Measurements from ENCODE around the gene DFFA.
"Not testable (repeated sequence)": the region's sequence is repeated elsewhere in the genome, so short reads cannot be mapped to it uniquely, and the experiment has no call there.

DFFA gene

GRCh38 chr1:10504249-10504648 lies 31.9 kb upstream of the DFFA start:
- DNase-seq (ENCODE audit: low spot score) = no peak

- no peak for DNase-seq (ENCODE audit: low spot score)
Observed at GRCh38 chr1:10502206-10502605, 29.9 kb upstream of the DFFA start.

- no peak for DNase-seq (ENCODE audit: low spot score)
Observed at GRCh38 chr1:10498231-10498630, 25.9 kb upstream of the DFFA start.

GRCh38 chr1:10497109-10497508 lies 24.8 kb upstream of the DFFA start:
- DNase-seq (ENCODE audit: low spot score) = no peak

- DNase-seq (ENCODE audit: low spot score) = no peak
Observed at GRCh38 chr1:10495952-10496351, 23.6 kb upstream of the DFFA start.

- no peak for DNase-seq (ENCODE audit: low spot score)
Observed at GRCh38 chr1:10495475-10495817, 23.1 kb upstream of the DFFA start.

- peak; percentile 89 for DNase-seq (ENCODE audit: low spot score)
Observed at GRCh38 chr1:10494754-10495474, 22.6 kb upstream of the DFFA start.

GRCh38 chr1:10494418-10494753 lies 22.1 kb upstream of the DFFA start:
- no peak for DNase-seq (ENCODE audit: low spot score)

- no peak for DNase-seq (ENCODE audit: low spot score)
Observed at GRCh38 chr1:10490286-10490970, 18.1 kb upstream of the DFFA start.

GRCh38 chr1:10489291-10490055 lies 17.1 kb upstream of the DFFA start:
- DNase-seq (ENCODE audit: low spot score) = no peak

GRCh38 chr1:10484521-10484920 lies 12.2 kb upstream of the DFFA start:
- DNase-seq (ENCODE audit: low spot score) = no peak

GRCh38 chr1:10480614-10481013 lies 8.3 kb upstream of the DFFA start:
- no peak for DNase-seq (ENCODE audit: low spot score)

GRCh38 chr1:10479296-10479695 lies 7.0 kb upstream of the DFFA start:
- no peak for DNase-seq (ENCODE audit: low spot score)

GRCh38 chr1:10475510-10475909 lies 3.2 kb upstream of the DFFA start:
- no peak for DNase-seq (ENCODE audit: low spot score)

GRCh38 chr1:10474613-10475507 lies 2.5 kb upstream of the DFFA start, which contains the start of gene PEX14:
Gene PEX14, plus strand, starts transcription at chr1:10474950. Its CDS starts 17 bp downstream, at chr1:10474967.
- peak; percentile 93 for DNase-seq (ENCODE audit: low spot score)

GRCh38 chr1:10474309-10474612 lies 1.9 kb upstream of the DFFA start:
- not testable (repeated sequence) for DNase-seq (ENCODE audit: low spot score)

- no peak for DNase-seq (ENCODE audit: low spot score)
Observed at GRCh38 chr1:10473145-10473765, 926 bp upstream of the DFFA start.

- DNase-seq (ENCODE audit: low spot score) = no peak
Observed at GRCh38 chr1:10471411-10472219, 714 bp downstream of the DFFA start.

- no peak for DNase-seq (ENCODE audit: low spot score)
Observed at GRCh38 chr1:10470043-10470442, 2.3 kb downstream of the DFFA start.

- DNase-seq (ENCODE audit: low spot score) = no peak
Observed at GRCh38 chr1:10467078-10467477, 5.3 kb downstream of the DFFA start.

GRCh38 chr1:10459184-10459583 lies 13.1 kb downstream of the DFFA start:
- DNase-seq (ENCODE audit: low spot score) = peak; percentile 70

All from AG08395 (cell line).